GM19239 (cell line): ENCODE data around the gene FLVCR1.
"Not testable (repeated sequence)": the region's sequence is repeated elsewhere in the genome, so short reads cannot be mapped to it uniquely, and the experiment has no call there.

Source experiments
- DNase-seq: peaks from one replicate; pipeline ENCODE4 v3.0.0; 2011; ENCODE audit warnings: low spot score; ENCODE audit not compliant: insufficient read length
- FAIRE-seq: peaks from 2 replicates; lab custom pipeline; 2011; peaks lifted over from hg19 to GRCh38; lab: Jason Lieb, UNC

FLVCR1 gene

DNA sequence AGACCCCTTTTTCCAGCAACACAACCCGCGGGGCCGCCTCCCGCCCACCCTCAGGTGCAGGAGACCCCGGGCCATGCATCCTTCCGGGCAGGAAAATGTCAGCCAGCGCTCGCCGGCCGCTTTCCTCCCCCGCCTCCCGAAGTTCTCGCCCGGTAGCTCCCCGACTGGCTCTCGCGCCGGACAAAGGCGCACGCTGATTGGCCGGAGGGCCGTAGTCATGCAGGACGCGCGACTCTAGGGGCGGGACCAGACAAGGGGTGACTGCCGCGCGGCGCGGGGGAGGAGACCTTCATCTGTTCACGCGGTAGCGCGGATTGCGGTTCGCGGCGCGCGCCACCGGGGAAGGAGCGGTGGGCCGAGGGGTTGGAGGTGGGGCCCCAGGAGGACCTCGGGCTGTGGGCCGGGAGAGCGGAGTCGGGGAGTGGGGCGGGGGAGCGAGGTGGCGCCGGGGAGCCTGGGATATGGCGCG is at the start of gene FLVCR1:
Gene FLVCR1 (plus strand): TSS at position 284 of the 469 bp plus-strand sequence. CDS start 178 bp downstream, at position 462.
- peak; percentile 93 for DNase-seq
- FAIRE-seq = peak; percentile 97

DNA sequence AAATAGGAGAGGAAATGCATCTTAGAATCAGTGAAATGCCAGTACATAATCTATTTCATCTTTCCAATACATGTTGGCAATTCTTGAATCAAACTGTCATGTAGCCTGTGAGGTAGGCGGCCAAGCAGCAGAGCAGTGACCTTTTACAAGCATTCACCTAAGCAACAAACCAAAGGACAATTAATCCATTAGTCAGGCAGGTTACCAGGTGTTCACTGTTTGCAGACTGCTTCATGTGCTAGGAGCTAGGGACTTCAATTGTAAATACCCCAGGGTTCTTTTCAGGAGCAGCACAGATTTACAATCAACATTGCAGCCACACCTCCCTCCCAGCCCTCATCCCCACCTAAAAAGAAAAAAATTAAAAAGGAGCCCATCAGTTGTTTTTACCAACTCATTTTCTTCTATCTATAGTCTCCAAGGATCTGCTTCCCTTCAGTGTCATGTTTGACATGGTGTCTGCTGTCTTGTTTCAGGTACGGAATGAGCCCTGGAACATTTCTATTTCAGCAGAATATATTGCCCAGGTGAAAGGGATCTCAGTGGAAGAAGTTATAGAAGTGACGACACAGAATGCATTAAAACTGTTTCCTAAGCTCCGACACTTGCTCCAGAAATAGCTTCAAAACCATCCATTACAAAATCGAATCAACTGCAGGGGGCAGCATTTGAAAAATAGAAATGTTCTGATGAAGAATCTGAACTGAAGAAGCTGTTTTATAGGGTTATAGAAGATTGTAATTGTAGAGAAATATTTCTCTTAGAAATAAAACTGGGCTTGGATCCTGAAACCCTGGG is 43.3 kb upstream of the FLVCR1 start:
- DNase-seq = no peak
- peak; percentile 73 for FAIRE-seq

GRCh38 chr1:212816567-212817278 is 41.4 kb upstream of the FLVCR1 start:
- DNase-seq (no peak), FAIRE-seq (no peak)

DNA sequence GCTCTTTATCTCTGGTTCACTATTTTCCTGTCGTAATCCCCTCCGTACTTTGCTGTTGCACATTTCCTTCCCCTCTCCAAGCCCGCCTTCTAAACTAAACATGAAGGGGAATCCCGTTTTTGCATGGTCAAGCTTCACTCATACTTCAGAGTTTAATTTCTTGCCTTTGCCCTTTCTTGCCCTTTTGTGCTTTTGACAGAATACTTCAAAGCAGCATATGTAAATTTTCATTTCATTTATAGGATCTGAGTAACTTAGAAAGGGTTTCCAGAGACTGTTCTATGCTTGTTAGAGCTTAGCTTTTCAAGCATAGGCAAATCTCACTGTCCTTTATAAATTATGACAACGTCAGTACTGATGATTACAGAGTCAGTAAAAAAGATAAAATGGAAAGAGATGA is 38.3 kb upstream of the FLVCR1 start:
- no peak for DNase-seq
- peak; percentile 85 for FAIRE-seq

GRCh38 chr1:212820969-212821368 is 37.1 kb upstream of the FLVCR1 start:
- no peak for DNase-seq
- no peak for FAIRE-seq

GRCh38 chr1:212822956-212823355 is 35.1 kb upstream of the FLVCR1 start:
- DNase-seq = no peak
- FAIRE-seq = no peak

- FAIRE-seq = no peak
These were observed 33.9 kb upstream of the FLVCR1 start for GRCh38 chr1:212824201-212824600.

DNA sequence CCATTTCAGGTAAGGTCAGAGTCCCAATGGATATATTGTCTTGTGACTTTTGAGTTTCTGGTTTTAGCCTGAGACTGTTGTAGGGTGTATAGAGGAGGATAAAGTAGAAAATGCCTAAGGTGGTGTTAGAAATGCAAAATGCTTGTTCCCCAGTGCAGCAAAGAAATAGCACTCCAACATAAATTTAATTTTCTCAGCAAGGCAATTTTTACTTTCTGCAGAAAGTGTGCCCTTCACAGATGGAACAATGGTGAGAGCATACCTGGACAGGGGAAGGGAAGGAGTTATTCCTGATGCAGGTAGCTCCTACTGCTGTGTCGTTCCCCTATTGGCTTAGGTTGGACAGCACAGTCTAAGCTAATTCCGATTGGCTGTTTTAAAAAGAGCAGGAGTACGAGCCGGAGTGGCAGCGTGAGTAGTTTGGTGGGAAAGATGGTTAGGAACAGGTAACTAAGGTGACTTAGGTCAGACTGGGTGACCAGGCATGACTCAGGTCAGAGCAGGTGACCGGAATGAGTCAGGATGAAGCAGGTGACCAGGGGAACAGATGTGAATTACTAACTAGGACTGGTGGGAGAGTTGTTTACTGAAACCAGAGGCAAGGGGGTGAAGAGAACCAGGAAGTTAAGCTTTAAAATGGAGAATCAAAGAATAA is 32.1 kb upstream of the FLVCR1 start:
- DNase-seq = no peak
- FAIRE-seq = no peak

More at GRCh38 chr1:212824201-212824600, 33.9 kb upstream of the FLVCR1 start:
- no peak for DNase-seq

GRCh38 chr1:212827171-212827776 is 30.8 kb upstream of the FLVCR1 start:
- no peak for DNase-seq
- FAIRE-seq = no peak

DNA sequence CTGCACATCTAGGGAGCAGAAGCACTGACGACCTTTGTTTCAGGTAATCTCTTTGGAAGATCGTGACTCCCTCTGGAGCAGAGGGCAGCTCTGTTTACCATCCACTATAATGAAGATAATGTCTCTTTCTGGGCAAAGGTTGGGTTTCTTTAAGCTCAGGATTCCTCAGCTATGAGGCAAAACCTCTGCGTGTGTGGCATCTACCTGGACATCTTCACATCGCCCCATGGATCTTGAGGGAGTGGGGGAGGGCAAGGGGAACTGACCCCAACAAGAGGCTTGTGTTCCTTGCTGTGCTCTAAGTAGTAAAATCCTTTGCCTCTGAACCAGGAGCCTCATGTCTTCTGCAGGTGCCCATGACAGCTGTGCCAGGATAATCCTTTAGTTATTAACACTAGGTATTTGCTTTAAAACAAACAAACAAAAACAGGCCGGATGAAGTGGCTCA is 30.2 kb upstream of the FLVCR1 start:
- DNase-seq (no peak), FAIRE-seq (no peak)

GRCh38 chr1:212828395-212828794 is 29.7 kb upstream of the FLVCR1 start:
- FAIRE-seq (no peak), DNase-seq (no peak)

- FAIRE-seq = peak; percentile 90
These were observed 24.6 kb upstream of the FLVCR1 start for GRCh38 chr1:212833211-212834207.

DNA sequence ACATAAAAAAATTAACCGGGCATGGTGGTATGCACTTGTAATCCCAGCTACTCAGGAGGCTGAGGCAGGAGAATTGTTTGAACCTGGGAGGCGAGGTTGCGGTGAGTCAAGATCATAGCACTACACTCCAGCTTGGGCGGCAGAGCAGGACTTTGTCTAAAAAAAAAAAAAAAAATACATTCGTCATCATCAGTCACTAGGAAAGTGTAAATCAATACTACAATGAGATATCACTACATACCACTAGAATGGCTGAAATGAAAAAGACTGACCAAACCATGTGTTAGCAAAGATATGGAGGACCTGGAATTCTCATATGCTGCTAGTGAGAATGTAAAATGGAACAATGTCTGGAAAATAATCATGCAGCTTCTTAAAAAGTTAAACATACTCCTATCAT is 19.9 kb upstream of the FLVCR1 start:
- FAIRE-seq (no peak), DNase-seq (no peak)

More at GRCh38 chr1:212833211-212834207, 24.6 kb upstream of the FLVCR1 start:
- DNase-seq = peak; percentile 15

- not testable (repeated sequence) for FAIRE-seq, DNase-seq
These were observed 13.6 kb upstream of the FLVCR1 start for GRCh38 chr1:212844521-212844920.

GRCh38 chr1:212847549-212847948 is 10.5 kb upstream of the FLVCR1 start, which contains the start of gene SPATA45:
TSS of gene SPATA45 (minus strand) at chr1:212847649. CDS start at chr1:212836149, 11,500 bp downstream.
- DNase-seq = no peak
- FAIRE-seq = no peak

- FAIRE-seq (no peak), DNase-seq (no peak)
These were observed 5.9 kb upstream of the FLVCR1 start for GRCh38 chr1:212852105-212852688.

DNA sequence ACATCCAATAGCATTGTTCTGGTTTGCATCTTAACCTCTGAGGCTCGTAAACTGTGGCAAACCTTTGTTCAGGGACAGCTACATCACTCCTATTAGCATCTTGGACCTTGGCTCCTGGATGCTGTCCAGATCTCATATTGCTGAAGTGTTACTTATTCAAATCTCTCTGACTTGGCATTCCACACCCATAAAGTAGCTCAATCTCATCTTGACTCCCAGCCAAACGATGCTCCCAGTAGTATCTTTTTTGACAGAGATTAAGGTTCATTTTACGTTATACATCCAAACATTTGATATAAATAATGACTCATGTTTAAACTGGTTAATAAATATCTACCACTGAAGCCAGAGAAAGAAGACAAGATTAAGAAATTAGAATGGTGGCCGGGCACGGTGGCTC is 4.4 kb upstream of the FLVCR1 start:
- DNase-seq = no peak
- FAIRE-seq = peak; percentile 11

- no peak for DNase-seq
- FAIRE-seq = no peak
These were observed 1.3 kb upstream of the FLVCR1 start for GRCh38 chr1:212856755-212857154.
